Thyroid gland (tissue), 4 donors: Measurements from ENCODE around the gene NAT9.

Source experiments
- POLR2A ChIP-seq, 2 donors: fragments of 450-650 bp; IDR thresholded peaks; one replicate each; pipeline ENCODE4 v1.6.1; 2017; ENCODE audit warnings: antibody characterized with exemption in 2 of 2, mild to moderate bottlenecking in 2 of 2, moderate library complexity in 1 of 2
- TF ChIP-seq, protein P1 (sequence below), 6 experiments: fragments of 200-600 bp in 3 of 6; fragments of 450-650 bp in 3 of 6; sonication (generic) in 3 of 6; IDR thresholded peaks; one replicate each; pipeline ENCODE4 v1.5.1; 2016 to 2019; ENCODE audit warnings: antibody characterized with exemption in 6 of 6, mild to moderate bottlenecking in 2 of 6, inconsistent platforms in 1 of 6, moderate library complexity in 1 of 6

DNA sequence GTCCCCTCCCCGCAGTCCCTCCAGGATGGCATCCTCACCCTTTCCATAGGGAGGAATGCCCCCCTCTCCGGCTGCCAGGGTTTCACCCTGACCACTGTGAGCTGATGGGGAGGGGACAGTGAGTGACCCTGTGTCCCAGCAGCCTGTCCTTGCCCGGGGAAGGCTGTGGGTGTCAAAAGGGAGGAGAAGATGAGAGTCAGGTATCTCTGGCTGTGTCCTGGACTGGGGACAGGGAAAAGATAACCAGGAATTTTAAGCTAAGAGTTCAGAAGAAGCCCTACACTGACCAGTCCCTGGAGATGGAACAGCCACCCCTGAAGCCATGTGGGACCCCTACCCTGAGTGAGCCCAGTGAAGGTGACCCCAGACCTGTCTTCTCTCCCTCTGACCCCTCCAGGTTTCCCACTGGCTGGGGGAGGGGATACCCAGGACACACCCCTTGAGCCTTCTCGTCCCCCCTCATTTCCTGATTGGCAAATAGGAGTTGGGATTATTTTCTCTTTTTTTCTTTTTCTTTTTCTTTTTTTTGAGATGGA lies 11.3 kb downstream of the NAT9 start:
- TF ChIP-seq POLR2A (IDR thresholded peaks at IDR 0.05), result no peak
- TF ChIP-seq, protein P1, sequence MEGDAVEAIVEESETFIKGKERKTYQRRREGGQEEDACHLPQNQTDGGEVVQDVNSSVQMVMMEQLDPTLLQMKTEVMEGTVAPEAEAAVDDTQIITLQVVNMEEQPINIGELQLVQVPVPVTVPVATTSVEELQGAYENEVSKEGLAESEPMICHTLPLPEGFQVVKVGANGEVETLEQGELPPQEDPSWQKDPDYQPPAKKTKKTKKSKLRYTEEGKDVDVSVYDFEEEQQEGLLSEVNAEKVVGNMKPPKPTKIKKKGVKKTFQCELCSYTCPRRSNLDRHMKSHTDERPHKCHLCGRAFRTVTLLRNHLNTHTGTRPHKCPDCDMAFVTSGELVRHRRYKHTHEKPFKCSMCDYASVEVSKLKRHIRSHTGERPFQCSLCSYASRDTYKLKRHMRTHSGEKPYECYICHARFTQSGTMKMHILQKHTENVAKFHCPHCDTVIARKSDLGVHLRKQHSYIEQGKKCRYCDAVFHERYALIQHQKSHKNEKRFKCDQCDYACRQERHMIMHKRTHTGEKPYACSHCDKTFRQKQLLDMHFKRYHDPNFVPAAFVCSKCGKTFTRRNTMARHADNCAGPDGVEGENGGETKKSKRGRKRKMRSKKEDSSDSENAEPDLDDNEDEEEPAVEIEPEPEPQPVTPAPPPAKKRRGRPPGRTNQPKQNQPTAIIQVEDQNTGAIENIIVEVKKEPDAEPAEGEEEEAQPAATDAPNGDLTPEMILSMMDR (IDR thresholded peaks at IDR 0.05), result no peak
